OCI-LY3 (cell line): ENCODE data around the gene ADAD2.

Experiments
- H2AFZ ChIP-seq: fragments of 200-600, 300-600 bp; shearing (Covaris generic); 2 replicates; pipeline ENCODE4 v1.6.0; 2014; ENCODE audit warnings: antibody characterized with exemption, low read depth, low read length
- H3K27ac ChIP-seq: fragments of 200-600, 300-600 bp; sonication (generic); 2 replicates; pipeline ENCODE4 v1.5.1; 2014; ENCODE audit warnings: mild to moderate bottlenecking, low read length, moderate library complexity, mixed read lengths
- H3K27me3 ChIP-seq: fragments of 200-600, 300-600 bp; sonication (generic); 2 replicates; pipeline ENCODE4 v1.6.1; 2014; ENCODE audit warnings: low read depth, low read length, mixed read lengths
- H3K36me3 ChIP-seq: fragments of 200-600, 300-600 bp; sonication (generic); replicated peaks from 2 replicates; pipeline ENCODE3; 2014; ENCODE audit warnings: low read depth, low read length, mixed read lengths
- H3K4me1 ChIP-seq: fragments of 300-600, 200-600 bp; sonication (generic); 2 replicates; pipeline ENCODE4 v1.6.1; 2014; ENCODE audit warnings: low read length, mixed read lengths
- H3K4me2 ChIP-seq: fragments of 200-600, 300-600 bp; sonication (generic); 2 replicates; pipeline ENCODE4 v1.6.1; 2014; ENCODE audit warnings: low read length, mixed read lengths
- H3K4me3 ChIP-seq: fragments of 300-600, 200-600 bp; sonication (generic); 2 replicates; pipeline ENCODE4 v1.5.1; 2014; ENCODE audit warnings: antibody characterized with exemption, mild to moderate bottlenecking, low read length, moderate library complexity
- H3K79me2 ChIP-seq: fragments of 300-600, 200-600 bp; shearing (Covaris generic); 2 replicates; pipeline ENCODE4 v1.6.1; 2014; ENCODE audit warnings: mild to moderate bottlenecking, low read length, mixed read lengths
- H3K9ac ChIP-seq: fragments of 300-600, 200-600 bp; shearing (Covaris generic); 2 replicates; pipeline ENCODE4 v1.6.0; 2014; ENCODE audit warnings: mild to moderate bottlenecking, low read length, moderate library complexity
- H3K9me3 ChIP-seq: fragments of 200-600, 300-600 bp; shearing (Covaris generic); 2 replicates; pipeline ENCODE4 v1.6.1; 2014; ENCODE audit warnings: low read length, mixed read lengths; ENCODE audit not compliant: insufficient read depth
- H4K20me1 ChIP-seq: fragments of 200-600, 300-600 bp; sonication (generic); 2 replicates; pipeline ENCODE4 v1.6.1; 2016; ENCODE audit warnings: low read length, mixed read lengths; ENCODE audit not compliant: insufficient read depth
- EZH2phosphoT487 ChIP-seq: fragments of 200-600 bp; shearing (Covaris generic); IDR thresholded peaks from 2 replicates; pipeline ENCODE4 v1.6.1; 2018; ENCODE audit warnings: antibody characterized with exemption, mixed run types, low read depth
- TF ChIP-seq, protein P1 (sequence below): fragments of 200-600, 300-600 bp; sonication (generic); IDR thresholded peaks from 2 replicates; pipeline ENCODE4 v1.5.1; 2014; ENCODE audit warnings: antibody characterized with exemption, low read length, low read depth

ADAD2 gene

DNA sequence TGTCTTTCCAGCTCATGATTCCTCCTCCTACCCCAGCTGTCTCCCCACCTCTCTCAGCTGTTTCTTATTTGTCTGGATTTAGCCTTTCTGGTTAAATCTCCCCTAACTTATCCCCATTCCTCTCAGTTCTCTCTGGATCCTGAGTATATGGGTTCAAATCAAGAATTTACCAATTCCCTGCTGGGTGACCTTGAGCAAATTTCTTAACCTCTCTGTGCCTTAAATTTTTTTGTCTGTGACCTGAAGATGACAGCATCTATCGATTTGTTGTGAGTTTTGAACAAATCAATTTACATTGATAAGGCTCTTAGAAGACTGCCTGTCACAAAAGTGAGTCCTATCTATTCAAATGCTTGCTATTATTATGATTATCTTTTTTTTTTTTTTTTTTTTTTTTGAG lies 50.8 kb downstream of the ADAD2 start:
- Histone ChIP-seq H3K79me2 (no peaks in the 10 kb centered on the region), H3K4me1 (no peaks in the 10 kb centered on the region), H3K4me3 (no peak overlapping the region), H3K9ac (no peak overlapping the region), H4K20me1 (no peaks in the 10 kb centered on the region), H2AFZ (no peak overlapping the region), H3K9me3 (no peaks in the 10 kb centered on the region), H3K4me2 (no peak overlapping the region), H3K36me3 (no peaks in the 10 kb centered on the region), H3K27me3 (peaks cover 25% of the 10 kb centered on the region), H3K27ac (no peak overlapping the region)
- TF ChIP-seq, protein P1, sequence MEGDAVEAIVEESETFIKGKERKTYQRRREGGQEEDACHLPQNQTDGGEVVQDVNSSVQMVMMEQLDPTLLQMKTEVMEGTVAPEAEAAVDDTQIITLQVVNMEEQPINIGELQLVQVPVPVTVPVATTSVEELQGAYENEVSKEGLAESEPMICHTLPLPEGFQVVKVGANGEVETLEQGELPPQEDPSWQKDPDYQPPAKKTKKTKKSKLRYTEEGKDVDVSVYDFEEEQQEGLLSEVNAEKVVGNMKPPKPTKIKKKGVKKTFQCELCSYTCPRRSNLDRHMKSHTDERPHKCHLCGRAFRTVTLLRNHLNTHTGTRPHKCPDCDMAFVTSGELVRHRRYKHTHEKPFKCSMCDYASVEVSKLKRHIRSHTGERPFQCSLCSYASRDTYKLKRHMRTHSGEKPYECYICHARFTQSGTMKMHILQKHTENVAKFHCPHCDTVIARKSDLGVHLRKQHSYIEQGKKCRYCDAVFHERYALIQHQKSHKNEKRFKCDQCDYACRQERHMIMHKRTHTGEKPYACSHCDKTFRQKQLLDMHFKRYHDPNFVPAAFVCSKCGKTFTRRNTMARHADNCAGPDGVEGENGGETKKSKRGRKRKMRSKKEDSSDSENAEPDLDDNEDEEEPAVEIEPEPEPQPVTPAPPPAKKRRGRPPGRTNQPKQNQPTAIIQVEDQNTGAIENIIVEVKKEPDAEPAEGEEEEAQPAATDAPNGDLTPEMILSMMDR, result no peak
- TF ChIP-seq EZH2phosphoT487, result no peak

DNA sequence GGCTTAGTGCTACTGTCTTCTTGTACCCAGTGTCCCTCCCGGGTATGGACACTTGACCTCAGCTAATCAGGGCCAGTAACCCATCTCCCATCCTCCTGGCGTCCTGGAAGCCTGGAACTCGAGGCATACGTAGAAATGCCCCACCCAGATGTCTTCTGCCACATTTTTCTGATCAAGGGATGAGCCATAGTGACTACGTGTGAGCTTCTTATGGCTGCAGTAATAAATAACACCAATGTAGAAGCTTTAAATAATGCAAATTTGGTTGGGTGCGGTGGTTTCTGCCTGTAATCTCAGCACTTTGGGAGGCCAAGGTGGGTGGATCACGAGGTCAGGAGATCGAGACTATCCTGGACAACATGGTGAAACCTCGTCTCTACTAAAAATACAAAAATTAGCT lies 51.9 kb downstream of the ADAD2 start:
- H3K79me2 ChIP-seq, result no peaks in the 10 kb centered on the region
- no peaks in the 10 kb centered on the region for H3K9me3 ChIP-seq
- no peaks in the 10 kb centered on the region for H3K4me1 ChIP-seq
- H4K20me1 ChIP-seq, result no peaks in the 10 kb centered on the region
- no peak overlapping the region for H3K4me2 ChIP-seq
- peaks cover 22% of the 10 kb centered on the region for H3K27me3 ChIP-seq
- no peak overlapping the region for H3K9ac ChIP-seq
- H3K36me3 ChIP-seq, result no peaks in the 10 kb centered on the region
- H3K27ac ChIP-seq, result no peak overlapping the region
- no peak overlapping the region for H2AFZ ChIP-seq
- no peak for TF ChIP-seq EZH2phosphoT487
- TF ChIP-seq, protein P1, result no peak
- H3K4me3 ChIP-seq, result no peak overlapping the region

DNA sequence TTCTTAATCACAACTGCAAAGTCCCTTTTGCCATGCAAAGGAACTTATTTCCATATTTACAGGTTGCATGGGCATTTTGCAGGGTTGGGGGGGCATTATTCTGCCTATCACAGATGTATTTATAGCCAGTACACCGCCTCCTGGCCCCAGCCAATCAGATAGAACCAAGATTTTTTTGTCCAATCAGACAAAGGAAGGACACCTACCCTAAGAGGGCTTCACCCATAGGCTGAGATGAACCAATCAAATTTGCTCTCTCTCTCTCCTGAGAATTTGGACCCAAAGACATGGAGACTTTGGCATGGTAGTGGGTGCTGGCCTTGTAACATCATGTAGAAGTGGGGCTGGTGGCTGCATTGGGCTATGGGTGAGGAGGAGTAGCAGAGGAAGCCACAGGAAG lies 52.8 kb downstream of the ADAD2 start:
- TF ChIP-seq, protein P1, result no peak
- no peak for TF ChIP-seq EZH2phosphoT487
- Histone ChIP-seq H4K20me1 (no peaks in the 10 kb centered on the region), H3K4me2 (no peak overlapping the region)

GRCh38 chr16:84244728-84245127 lies 53.8 kb downstream of the ADAD2 start:
- no peaks in the 10 kb centered on the region for H3K4me1 ChIP-seq
- no peak overlapping the region for H3K9ac ChIP-seq
- no peaks in the 10 kb centered on the region for H3K36me3 ChIP-seq
- H4K20me1 ChIP-seq, result no peaks in the 10 kb centered on the region
- no peaks in the 10 kb centered on the region for H3K79me2 ChIP-seq
- H3K27me3 ChIP-seq, result peaks cover 28% of the 10 kb centered on the region; the same call in 1 of the 2 replicates
- no peak overlapping the region for H3K27ac ChIP-seq
- no peak overlapping the region for H3K4me3 ChIP-seq
- TF ChIP-seq, protein P1, result no peak
- TF ChIP-seq EZH2phosphoT487, result no peak
- no peak overlapping the region for H3K4me2 ChIP-seq
- H2AFZ ChIP-seq, result no peak overlapping the region
- H3K9me3 ChIP-seq, result no peaks in the 10 kb centered on the region

More for the DNA sequence above, 52.8 kb downstream of the ADAD2 start:
- no peak overlapping the region for H3K27ac ChIP-seq
- no peaks in the 10 kb centered on the region for H3K79me2 ChIP-seq
- H3K27me3 ChIP-seq, result peaks cover 29% of the 10 kb centered on the region
- H3K4me1 ChIP-seq, result no peaks in the 10 kb centered on the region
- H3K4me3 ChIP-seq, result no peak overlapping the region
- H3K9me3 ChIP-seq, result no peaks in the 10 kb centered on the region
- no peak overlapping the region for H3K9ac ChIP-seq
- no peak overlapping the region for H2AFZ ChIP-seq
- H3K36me3 ChIP-seq, result no peaks in the 10 kb centered on the region
